ENCODE results near the gene CNTNAP4.

Gene CNTNAP4

DNA sequence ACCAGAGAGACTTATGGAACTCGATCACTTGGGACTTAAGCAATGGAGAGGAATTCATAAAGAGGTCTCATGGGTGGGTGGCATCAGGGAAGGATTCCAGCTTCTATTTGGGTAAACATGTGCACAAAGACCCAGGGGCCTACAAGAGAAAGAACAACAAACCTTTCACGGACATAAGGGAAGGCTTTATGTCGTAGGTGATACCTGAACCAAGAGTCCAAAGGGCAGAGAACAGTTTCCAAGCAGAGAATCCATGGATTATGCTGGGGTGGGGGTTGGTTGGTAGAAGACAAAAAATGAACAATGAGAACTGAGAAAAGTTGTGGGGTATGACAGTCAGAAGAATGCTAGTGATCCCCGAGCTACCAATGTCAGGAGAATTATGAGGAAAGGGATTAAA lies 119.8 kb downstream of the CNTNAP4 start:
- Histone ChIP-seq H3F3A (ENCODE audit: control insufficient read depth, insufficient read depth) (no peaks in the 10 kb centered on the region), H3K27me3 (ENCODE audit: control insufficient read depth, low read length) (no peaks in the 10 kb centered on the region), H3K9me2 (replicated peaks; ENCODE audit: control insufficient read depth, low read length) (no peaks in the 10 kb centered on the region), H3K4me1 (ENCODE audit: control insufficient read depth, low read length) (no peaks in the 10 kb centered on the region), H3K79me2 (ENCODE audit: control insufficient read depth, low read length) (no peaks in the 10 kb centered on the region), H3K9me3 (ENCODE audit: control insufficient read depth, insufficient read depth, low read length) (no peaks in the 10 kb centered on the region), H3K36me3 (ENCODE audit: control insufficient read depth, low read length) (no peaks in the 10 kb centered on the region), H3K4me2 (ENCODE audit: low read length) (no peak overlapping the region), H3K4me3 (ENCODE audit: low read length) (no peak overlapping the region), H4K20me1 (ENCODE audit: control insufficient read depth, insufficient read depth, low read depth, low read length) (no peaks in the 10 kb centered on the region), H3K27ac (ENCODE audit: low read depth, low read length) (no peak overlapping the region)
- TF ChIP-seq CTCF (IDR thresholded peaks at IDR 0.05; ENCODE audit: low read depth, low read length, poor library complexity, severe bottlenecking), result no peak
- TF ChIP-seq EZH2phosphoT487 (IDR thresholded peaks at IDR 0.05; ENCODE audit: borderline replicate concordance, low read length), result no peak

DNA sequence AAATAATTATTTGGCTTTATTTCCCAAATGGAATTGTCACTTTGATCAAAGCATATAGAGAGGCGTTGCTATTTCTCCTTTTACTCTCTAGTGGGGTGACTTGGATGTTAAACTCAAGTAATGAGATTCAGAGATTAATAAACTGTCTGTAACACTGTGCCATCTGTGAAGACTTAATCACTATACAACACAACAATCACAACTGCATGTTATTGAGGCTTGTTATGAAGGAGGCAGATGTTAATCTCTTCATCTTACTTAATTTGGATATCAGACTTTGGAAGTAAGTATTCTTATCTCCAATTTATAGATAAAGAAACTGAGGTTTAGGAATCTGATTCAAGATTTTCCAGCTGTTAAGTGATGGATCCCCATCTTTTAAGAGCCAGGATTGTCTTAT lies 132.5 kb downstream of the CNTNAP4 start:
- Histone ChIP-seq H3F3A (ENCODE audit: control insufficient read depth, insufficient read depth) (no peaks in the 10 kb centered on the region), H3K4me1 (ENCODE audit: control insufficient read depth, low read length) (no peaks in the 10 kb centered on the region), H3K27me3 (ENCODE audit: control insufficient read depth, low read length) (no peaks in the 10 kb centered on the region), H3K79me2 (ENCODE audit: control insufficient read depth, low read length) (no peaks in the 10 kb centered on the region), H3K9me2 (replicated peaks; ENCODE audit: control insufficient read depth, low read length) (no peaks in the 10 kb centered on the region), H3K4me2 (ENCODE audit: low read length) (no peak overlapping the region), H3K9me3 (ENCODE audit: control insufficient read depth, insufficient read depth, low read length) (no peaks in the 10 kb centered on the region), H3K36me3 (ENCODE audit: control insufficient read depth, low read length) (no peaks in the 10 kb centered on the region), H3K4me3 (ENCODE audit: low read length) (no peak overlapping the region), H4K20me1 (ENCODE audit: control insufficient read depth, insufficient read depth, low read depth, low read length) (no peaks in the 10 kb centered on the region), H3K27ac (ENCODE audit: low read depth, low read length) (no peak overlapping the region)
- TF ChIP-seq CTCF (IDR thresholded peaks at IDR 0.05; ENCODE audit: low read depth, low read length, poor library complexity, severe bottlenecking) (no peak), EZH2phosphoT487 (IDR thresholded peaks at IDR 0.05; ENCODE audit: borderline replicate concordance, low read length) (no peak)

- no peaks in the 10 kb centered on the region for H3F3A ChIP-seq (ENCODE audit: control insufficient read depth, insufficient read depth)
- no peak overlapping the region for H3K27ac ChIP-seq (ENCODE audit: low read depth, low read length)
- no peak overlapping the region for H3K4me3 ChIP-seq (ENCODE audit: low read length)
- H3K27me3 ChIP-seq (ENCODE audit: control insufficient read depth, low read length), result no peaks in the 10 kb centered on the region
- no peaks in the 10 kb centered on the region for H3K36me3 ChIP-seq (ENCODE audit: control insufficient read depth, low read length)
- H3K4me2 ChIP-seq (ENCODE audit: low read length), result no peak overlapping the region
- no peak for TF ChIP-seq EZH2phosphoT487 (IDR thresholded peaks at IDR 0.05; ENCODE audit: borderline replicate concordance, low read length)
- TF ChIP-seq CTCF (IDR thresholded peaks at IDR 0.05; ENCODE audit: low read depth, low read length, poor library complexity, severe bottlenecking), result no peak
- H3K9me2 ChIP-seq (replicated peaks; ENCODE audit: control insufficient read depth, low read length), result no peaks in the 10 kb centered on the region
- H3K79me2 ChIP-seq (ENCODE audit: control insufficient read depth, low read length), result no peaks in the 10 kb centered on the region
- peaks cover 9% of the 10 kb centered on the region for H3K4me1 ChIP-seq (ENCODE audit: control insufficient read depth, low read length)
- no peaks in the 10 kb centered on the region for H4K20me1 ChIP-seq (ENCODE audit: control insufficient read depth, insufficient read depth, low read depth, low read length)
- H3K9me3 ChIP-seq (ENCODE audit: control insufficient read depth, insufficient read depth, low read length), result no peaks in the 10 kb centered on the region
Observed at GRCh38 chr16:76421571-76421970, 144.4 kb downstream of the CNTNAP4 start.

DNA sequence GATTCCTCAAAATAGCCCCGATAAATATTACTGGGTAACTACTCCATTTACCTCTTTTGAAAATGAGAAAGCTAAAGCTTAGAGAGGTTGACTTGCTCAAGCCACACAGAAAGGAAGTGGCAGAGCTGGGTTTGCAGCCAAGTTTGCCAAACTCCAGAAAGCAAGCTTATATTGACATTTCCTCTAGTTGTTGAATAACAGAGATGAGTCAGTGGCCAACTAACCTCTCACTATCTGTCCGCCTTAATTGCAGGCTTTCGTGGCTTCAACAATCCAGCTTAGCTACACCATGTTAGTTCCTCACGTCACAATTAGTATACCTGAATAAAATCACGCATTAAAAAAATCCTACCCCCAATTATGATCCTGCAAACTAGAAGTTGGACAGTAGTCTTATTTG lies 151.7 kb downstream of the CNTNAP4 start:
- H4K20me1 ChIP-seq (ENCODE audit: control insufficient read depth, insufficient read depth, low read depth, low read length), result no peaks in the 10 kb centered on the region
- no peaks in the 10 kb centered on the region for H3K79me2 ChIP-seq (ENCODE audit: control insufficient read depth, low read length)
- TF ChIP-seq EZH2phosphoT487 (IDR thresholded peaks at IDR 0.05; ENCODE audit: borderline replicate concordance, low read length) (no peak), CTCF (IDR thresholded peaks at IDR 0.05; ENCODE audit: low read depth, low read length, poor library complexity, severe bottlenecking) (no peak)
- no peaks in the 10 kb centered on the region for H3K9me2 ChIP-seq (replicated peaks; ENCODE audit: control insufficient read depth, low read length)
- no peaks in the 10 kb centered on the region for H3K36me3 ChIP-seq (ENCODE audit: control insufficient read depth, low read length)
- no peaks in the 10 kb centered on the region for H3K27me3 ChIP-seq (ENCODE audit: control insufficient read depth, low read length)
- H3K9me3 ChIP-seq (ENCODE audit: control insufficient read depth, insufficient read depth, low read length), result no peaks in the 10 kb centered on the region
- no peak overlapping the region for H3K4me3 ChIP-seq (ENCODE audit: low read length)
- no peak overlapping the region for H3K27ac ChIP-seq (ENCODE audit: low read depth, low read length)
- H3K4me2 ChIP-seq (ENCODE audit: low read length), result no peak overlapping the region
- H3K4me1 ChIP-seq (ENCODE audit: control insufficient read depth, low read length), result no peaks in the 10 kb centered on the region
- no peaks in the 10 kb centered on the region for H3F3A ChIP-seq (ENCODE audit: control insufficient read depth, insufficient read depth)
